GM18870 (cell line): ENCODE data around the gene PSMD3.

Experiments used
- ATAC-seq: cut with Tn5 transposase; IDR thresholded peaks from one replicate; pipeline ENCODE4 v1.9.1; 2021; ENCODE audit warnings: moderate library complexity; ENCODE audit not compliant: unreplicated experiment

PSMD3 gene

GRCh38 chr17:39955726-39956225, 24.8 kb upstream of the PSMD3 start:
- ATAC-seq, result no peak

GRCh38 chr17:39960524-39961041, 20.0 kb upstream of the PSMD3 start:
- no peak for ATAC-seq

DNA sequence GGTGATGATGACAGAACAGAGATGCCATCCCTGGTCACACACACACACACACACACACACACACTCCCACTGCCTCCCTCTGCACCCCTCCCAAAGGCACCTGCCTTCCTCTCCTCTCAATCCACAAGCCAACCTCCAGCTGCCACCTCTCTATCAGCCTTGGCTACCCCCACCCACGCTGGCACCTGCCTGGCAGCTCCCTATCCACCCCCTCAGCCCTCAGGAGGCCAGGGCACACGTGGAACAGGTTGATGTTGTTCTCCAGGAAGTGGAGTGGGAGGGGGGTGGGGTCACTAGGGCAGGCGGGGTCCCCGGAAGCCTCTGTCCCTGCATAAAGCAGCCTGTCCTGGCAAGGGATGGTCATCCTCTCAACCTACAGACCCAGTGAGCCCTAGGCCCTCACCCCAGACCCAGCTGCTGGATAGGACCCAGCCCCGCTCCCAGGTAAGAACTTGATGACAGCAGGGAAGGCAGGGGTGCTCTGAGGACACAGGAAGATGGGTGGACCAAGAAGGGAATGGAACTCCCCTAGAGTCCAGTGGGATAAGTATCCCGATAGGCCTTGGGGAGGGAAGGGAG, 17.9 kb upstream of the PSMD3 start, which contains the start of gene GSDMA:
Gene GSDMA (plus strand): TSS at position 363 of the 579 bp plus-strand sequence. CDS start 2,684 bp downstream, outside the sequence.
- ATAC-seq, result no peak

DNA sequence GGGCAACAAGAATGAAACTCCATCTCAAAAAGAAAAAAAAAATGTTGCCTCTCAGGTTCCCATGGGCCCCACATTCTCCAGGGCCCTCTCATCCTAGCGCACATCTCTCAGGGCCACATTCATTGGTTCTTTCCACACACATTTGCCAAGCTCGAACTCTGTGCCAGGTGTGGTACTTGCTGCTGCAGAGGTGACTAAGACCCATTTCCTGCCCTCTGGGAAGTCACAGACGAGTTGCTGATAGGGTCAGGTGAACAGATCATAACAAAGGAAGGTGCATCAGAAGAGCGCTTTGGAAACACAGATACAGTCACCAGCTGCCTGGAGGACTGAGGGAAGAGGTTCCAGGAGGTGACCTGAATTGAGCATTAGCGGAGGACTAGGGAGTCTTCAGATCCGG, 16.8 kb upstream of the PSMD3 start:
- ATAC-seq, result no peak

DNA sequence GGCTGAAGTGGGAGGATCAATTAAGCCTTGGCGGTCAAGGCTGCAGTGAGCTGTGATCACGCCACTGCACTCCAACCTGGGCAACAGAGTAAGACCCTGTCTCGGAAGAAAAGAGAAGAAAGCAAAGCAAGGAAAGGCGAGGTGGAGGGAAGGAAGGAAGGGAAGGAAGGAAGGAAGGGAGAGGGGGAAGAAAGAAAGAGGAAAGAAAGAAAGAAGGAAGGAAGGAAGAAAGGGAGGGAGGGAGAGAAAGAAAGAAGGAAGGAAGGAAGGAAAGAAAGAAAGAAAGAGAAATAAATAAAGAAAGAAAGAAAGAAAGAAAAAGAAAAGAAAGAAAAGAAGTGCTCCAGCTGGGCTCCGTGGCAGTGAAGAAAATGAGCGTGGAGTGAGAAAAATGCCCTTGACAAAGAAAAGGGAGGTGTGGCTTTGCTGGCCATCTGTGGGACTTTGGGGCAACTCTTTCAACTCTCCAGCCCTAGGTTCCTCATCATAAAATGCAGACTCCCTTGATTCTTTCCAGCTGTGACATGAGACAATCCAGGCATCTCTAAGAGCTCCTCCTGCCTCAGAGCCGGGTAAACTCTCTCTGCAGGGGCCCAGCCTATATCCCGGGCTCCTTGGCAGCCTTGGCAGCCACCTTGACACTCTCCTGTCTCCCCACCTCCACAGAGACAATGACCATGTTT, 15.4 kb upstream of the PSMD3 start:
- no peak for ATAC-seq

- no peak for ATAC-seq
These were observed 13.8 kb upstream of the PSMD3 start for GRCh38 chr17:39966771-39967170.

GRCh38 chr17:39968761-39969160, 11.8 kb upstream of the PSMD3 start:
- no peak for ATAC-seq

DNA sequence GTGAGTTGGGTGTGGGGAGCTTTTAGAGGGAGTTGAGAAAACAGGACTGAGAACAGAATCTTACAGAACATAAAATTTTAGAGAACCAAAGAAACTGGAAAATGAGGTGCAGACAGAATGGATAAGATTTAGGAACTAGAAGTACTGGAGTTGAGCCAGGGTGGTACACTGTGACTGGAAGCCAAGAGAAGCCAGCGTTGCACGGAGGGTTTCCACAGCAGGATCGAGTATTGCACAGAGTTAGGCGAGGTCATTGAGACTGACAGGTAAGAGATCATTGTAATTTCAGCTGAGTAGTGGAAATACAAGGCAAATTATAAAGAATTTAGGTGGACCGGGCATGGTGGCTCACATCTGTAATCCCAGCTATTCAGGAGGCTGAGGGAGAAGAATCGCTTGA, 11.2 kb upstream of the PSMD3 start:
- no peak for ATAC-seq

DNA sequence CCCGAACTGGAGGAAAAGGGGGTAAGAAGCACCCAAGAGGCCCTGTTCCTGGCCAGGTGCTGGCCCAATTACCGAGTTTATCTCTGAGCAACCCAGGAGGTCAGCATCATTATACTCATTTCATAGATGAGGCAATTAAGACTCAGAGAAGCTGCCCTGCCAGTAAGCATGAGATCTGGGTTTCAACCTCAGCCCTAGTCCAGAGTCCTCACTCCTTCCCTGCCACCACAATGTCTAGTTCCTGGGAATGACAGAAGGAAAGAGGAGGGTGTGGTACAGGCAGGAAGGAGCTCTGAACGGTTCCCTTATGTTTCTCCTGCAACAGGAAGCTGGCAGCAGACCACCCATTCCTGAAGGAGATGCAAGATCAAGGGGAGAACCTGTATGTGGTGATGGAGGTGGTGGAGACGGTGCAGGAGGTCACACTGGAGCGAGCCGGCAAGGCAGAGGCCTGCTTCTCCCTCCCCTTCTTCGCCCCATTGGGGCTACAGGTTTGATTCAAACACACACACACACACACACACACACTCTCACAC, 10.4 kb upstream of the PSMD3 start:
- no peak for ATAC-seq

GRCh38 chr17:39971076-39971603, 9.5 kb upstream of the PSMD3 start:
- no peak for ATAC-seq

DNA sequence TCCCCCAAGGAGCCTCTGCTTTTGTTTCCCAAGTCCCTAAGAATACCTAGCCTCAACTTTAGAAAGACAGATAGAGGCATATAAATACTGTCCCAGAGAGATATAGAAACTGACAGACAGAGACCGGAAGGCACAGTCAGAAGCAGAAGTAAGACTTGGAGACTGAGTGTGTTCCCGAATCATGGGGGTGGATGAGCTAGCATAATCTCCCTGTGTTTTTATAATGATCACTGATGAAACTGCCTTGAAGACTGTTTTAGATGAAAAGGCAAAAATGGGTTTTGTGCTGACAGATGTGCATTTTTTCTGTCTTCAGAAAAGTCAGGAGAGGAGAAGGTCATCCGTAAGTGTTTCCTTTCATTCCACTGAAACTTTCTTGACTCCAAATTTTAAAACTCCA, 8.3 kb upstream of the PSMD3 start:
- ATAC-seq, result no peak

DNA sequence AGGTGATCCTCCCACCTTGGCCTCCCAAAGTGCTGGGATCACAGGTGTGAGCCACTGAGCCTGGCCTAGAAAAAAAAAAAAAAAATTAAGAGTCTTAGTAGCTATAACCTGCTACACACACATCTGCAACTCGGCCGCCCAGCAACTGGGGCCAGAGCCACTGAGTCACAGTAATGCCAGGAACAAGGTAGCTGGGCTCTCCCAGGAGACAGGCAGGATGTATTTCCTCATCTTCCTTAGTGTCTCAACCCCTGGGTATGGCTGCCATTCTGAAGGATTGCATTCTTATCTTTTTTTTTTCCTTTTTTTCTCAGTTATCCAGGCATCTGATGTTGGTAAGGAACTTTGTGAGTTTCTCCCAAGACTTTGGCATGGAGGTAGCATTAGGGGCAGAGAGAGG, 7.1 kb upstream of the PSMD3 start:
- no peak for ATAC-seq

DNA sequence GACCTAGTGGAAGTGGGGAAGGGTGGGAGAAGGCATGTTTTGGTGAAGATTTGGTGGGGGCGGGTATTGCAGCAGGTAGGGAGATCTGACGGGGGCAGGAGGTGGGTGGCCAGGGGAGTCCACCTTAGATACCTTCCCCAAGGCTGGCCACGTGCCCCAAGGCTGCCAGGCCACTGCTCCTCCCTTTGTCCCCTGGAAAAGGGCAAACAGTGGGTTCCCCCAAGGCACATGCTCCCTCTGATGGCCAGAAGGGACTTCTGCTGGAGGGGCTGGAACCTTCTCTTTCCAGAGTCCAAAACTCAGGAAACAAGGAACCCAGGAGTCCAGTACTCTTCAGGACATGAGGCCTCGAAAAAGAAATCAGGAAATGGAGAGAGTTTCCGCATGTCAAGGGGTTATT, 6.2 kb upstream of the PSMD3 start:
- ATAC-seq, result no peak

- ATAC-seq, result no peak
These were observed 4.8 kb upstream of the PSMD3 start for GRCh38 chr17:39975801-39976200.

DNA sequence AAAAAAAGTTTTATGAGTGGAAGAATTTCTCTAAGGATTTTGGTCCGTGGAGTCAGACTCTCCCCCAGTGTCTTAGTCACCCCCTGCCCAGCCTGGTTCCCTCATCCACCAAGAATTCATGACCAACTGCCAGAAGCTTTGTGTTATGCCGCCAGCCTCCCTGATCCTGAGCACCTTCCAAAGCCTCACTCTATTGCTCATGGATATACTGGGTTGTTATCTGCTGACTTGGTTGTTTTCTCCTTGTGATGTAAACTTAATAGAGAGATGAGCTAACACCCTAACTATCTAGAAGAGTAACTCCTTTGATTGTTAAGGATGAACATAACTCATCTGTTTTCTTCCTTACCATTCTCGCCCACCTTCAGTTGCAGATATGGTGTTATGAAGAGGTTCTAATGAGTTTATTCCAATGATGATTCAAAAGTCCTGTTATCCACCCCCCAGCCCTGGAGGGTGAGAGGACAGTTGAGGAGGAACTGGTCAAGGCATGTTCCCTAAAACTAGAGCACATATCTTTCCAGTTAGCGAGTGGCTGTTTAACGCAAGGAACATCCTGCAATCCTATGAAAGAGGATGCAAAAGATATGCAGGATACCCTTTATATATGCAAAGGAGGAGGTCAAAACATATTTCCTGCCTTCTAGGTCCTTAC, 1.5 kb upstream of the PSMD3 start:
- ATAC-seq, result no peak

DNA sequence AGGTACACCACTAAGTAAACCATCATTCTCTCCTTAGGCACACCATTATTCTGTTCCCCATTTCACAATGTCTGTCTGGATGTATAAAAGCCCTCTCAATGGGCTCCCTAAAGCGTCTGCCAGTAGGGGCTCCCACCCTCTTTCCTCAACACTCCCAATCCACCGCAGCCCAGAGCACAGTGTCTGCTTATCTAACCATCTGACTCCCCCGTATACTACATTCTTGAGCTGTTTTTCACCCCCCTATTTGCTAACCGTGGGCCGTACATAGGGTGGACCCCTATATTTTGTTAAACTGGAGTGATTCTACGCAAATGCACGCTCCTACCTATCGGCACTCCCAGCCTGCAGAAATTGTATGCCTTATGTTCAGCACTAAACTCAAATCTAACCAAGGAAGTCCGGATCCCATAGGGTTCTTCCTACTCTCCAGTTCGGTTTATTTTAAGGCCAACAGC, 685 bp upstream of the PSMD3 start:
- peak; percentile 5 for ATAC-seq

DNA sequence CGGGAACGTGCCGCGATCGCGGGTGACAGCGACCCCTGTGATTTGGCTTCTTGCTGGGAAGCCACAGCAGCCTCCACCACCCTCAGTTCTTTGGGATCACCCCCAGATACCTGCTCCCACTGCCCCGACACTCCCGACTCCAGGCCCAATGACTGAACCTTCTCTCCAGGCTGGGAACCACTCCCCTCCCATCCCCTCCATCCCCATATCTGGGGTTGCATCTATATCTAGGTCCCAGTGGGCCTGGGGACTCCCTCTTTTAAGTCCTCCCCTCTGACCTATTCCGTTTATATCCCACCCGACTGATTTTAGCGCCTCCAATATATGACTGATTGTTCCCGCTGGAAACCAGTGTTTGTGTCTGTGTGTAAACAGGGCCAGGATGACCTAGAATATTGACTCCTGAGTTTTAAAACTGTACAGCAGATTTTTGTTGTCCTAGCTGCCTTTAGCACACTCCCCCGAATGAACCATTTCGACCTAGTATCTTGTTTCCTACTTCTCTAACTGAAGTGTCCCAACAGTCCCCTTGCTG, 667 bp downstream of the PSMD3 start:
- no peak for ATAC-seq

GRCh38 chr17:39981766-39982375, 1.3 kb downstream of the PSMD3 start:
- ATAC-seq, result no peak

DNA sequence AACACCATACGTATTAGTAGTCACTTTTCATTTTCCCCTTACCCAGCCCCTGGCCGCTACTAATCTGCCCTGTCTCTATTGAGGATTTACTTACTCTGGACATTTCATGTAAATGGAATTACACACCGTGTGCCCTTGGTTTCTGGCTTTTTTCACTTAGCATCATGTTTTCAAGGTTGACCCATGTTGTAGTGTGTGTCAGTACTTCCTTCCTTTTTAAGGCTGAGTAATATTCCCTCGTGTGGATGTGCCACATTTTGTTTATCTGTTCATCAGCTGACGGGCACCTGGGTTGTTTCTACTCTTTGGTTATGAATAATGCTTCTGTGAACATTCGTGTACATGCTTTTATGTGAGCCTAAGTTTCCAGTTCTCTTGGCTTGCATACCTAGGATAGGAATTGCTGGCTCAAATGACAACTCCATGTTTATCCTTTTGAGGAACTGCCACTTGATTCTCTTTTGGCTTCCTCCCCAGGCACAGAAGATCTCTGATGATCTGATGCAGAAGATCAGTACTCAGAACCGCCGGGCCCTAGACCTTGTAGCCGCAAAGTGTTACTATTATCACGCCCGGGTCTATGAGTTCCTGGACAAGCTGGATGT, 7.7 kb downstream of the PSMD3 start:
- ATAC-seq, result no peak

DNA sequence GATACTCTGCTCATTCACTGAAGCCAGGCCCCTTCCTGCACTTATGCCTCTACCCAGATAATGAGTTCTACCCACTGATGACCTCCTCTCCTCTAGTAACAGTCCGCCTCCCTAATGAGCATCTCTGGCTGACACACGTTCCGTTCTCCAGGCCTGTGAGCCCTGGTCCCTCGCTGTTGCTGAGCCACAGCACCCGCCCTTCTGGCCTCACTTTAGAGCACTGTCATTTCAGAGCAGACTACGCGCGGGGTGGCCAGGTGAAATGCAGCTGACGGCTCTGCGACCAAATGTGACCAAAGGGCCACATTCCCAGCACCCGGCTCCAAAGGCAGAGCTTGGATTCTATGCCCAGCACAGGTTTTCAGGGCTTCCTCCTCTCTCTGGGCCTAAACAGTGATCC, 13.8 kb downstream of the PSMD3 start:
- no peak for ATAC-seq
